Right lobe of liver (tissue), 4 donors: Measurements from ENCODE around the gene CRIM1.

ENCODE experiments used
- POLR2A ChIP-seq: fragments of 450-650 bp; IDR thresholded peaks from one replicate; pipeline ENCODE4 v1.6.1; 2017; ENCODE audit warnings: antibody characterized with exemption, mild to moderate bottlenecking
- TF ChIP-seq, protein P1 (sequence below), 4 donors: fragments of 200-600 bp in 3 of 4; fragments of 450-650 bp in 1 of 4; IDR thresholded peaks; one replicate each; pipeline versions ENCODE4 v1.5.1 to v1.8.0; 2016 to 2022; ENCODE audit warnings: antibody characterized with exemption in 4 of 4, mild to moderate bottlenecking in 2 of 4
- donor health status: DM: no; HTN: no; CAD: no.
- donor health status: DM: no; HTN: no; CAD: no.
- donor health status: DM: no; HTN: yes; CAD: no.

DNA sequence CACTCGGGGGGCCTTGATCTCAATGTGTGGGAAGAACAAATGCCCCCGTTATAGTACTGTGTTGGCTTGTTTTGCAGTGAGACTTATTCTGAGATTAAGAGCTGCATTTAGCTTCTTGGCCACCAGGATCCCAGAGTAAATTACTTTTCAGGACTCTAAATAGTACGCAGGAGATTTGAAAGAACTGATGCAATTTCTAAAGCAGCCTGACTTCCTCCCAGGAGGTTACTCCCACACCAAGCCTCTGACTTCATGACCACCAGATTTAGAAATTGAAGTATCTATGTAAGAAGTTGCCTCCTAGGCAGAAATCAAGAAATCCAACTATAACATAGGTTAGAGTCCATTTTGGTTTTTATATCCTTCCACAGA, 175.4 kb downstream of the CRIM1 start:
- TF ChIP-seq, protein P1, sequence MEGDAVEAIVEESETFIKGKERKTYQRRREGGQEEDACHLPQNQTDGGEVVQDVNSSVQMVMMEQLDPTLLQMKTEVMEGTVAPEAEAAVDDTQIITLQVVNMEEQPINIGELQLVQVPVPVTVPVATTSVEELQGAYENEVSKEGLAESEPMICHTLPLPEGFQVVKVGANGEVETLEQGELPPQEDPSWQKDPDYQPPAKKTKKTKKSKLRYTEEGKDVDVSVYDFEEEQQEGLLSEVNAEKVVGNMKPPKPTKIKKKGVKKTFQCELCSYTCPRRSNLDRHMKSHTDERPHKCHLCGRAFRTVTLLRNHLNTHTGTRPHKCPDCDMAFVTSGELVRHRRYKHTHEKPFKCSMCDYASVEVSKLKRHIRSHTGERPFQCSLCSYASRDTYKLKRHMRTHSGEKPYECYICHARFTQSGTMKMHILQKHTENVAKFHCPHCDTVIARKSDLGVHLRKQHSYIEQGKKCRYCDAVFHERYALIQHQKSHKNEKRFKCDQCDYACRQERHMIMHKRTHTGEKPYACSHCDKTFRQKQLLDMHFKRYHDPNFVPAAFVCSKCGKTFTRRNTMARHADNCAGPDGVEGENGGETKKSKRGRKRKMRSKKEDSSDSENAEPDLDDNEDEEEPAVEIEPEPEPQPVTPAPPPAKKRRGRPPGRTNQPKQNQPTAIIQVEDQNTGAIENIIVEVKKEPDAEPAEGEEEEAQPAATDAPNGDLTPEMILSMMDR (IDR thresholded peaks at IDR 0.05): no peak
- no peak for TF ChIP-seq POLR2A
